CD14-positive monocyte (primary cell): ENCODE results near the gene FBXL13. TPM values are rescaled to one million over a fixed set of nuclear protein-coding genes. Genes with fewer than 3 reads are reported as not detected.
A peak's percentile ranks its signal among the peaks of the same experiment; 100 is the strongest.

Source experiments
- DNase-seq, 3 donors: peaks; one replicate each; pipeline ENCODE4 v3.0.0-alpha.2; 2011 to 2022
- H2AFZ ChIP-seq: 2 replicates; pipeline ENCODE4 v1.6.0; 2012; ENCODE audit warnings: mild to moderate bottlenecking, low read depth, low read length, inconsistent platforms; ENCODE audit not compliant: insufficient read depth, poor library complexity, severe bottlenecking
- H3K27ac ChIP-seq, 2 donors: 1 replicate in 1 of 2; 2 replicates in 1 of 2; pipeline ENCODE4 v1.5.1; 2012 to 2013; ENCODE audit warnings: low read length in 2 of 2, control low read depth in 1 of 2, inconsistent platforms in 1 of 2, low read depth in 1 of 2, mild to moderate bottlenecking in 1 of 2
- H3K27me3 ChIP-seq, 2 donors: one replicate each; pipeline versions ENCODE4 v1.6.0 to v1.6.1; 2011 to 2013; ENCODE audit warnings: low read length in 2 of 2; ENCODE audit not compliant: control insufficient read depth in 2 of 2, insufficient read depth in 2 of 2
- H3K36me3 ChIP-seq, 2 donors: replicated peaks in 1 of 2; 1 replicate in 1 of 2; 2 replicates in 1 of 2; pipeline versions ENCODE4 v1.5.1 to v1.6.1; 2012 to 2013; ENCODE audit warnings: low read length in 2 of 2, control low read depth in 1 of 2, inconsistent platforms in 1 of 2, mild to moderate bottlenecking in 1 of 2; ENCODE audit not compliant: insufficient read depth in 2 of 2, control insufficient read depth in 1 of 2
- H3K4me1 ChIP-seq, 2 donors: 1 replicate in 1 of 2; 2 replicates in 1 of 2; pipeline versions ENCODE4 v1.5.1 to v1.6.1; 2012 to 2013; ENCODE audit warnings: low read length in 2 of 2, control low read depth in 1 of 2, inconsistent platforms in 1 of 2, mild to moderate bottlenecking in 1 of 2, moderate library complexity in 1 of 2; ENCODE audit not compliant: insufficient read depth in 2 of 2, control insufficient read depth in 1 of 2
- H3K4me2 ChIP-seq: replicated peaks from 2 replicates; pipeline ENCODE3; 2012; ENCODE audit warnings: low read length, moderate library complexity, mild to moderate bottlenecking; ENCODE audit not compliant: poor library complexity, severe bottlenecking; ENCODE audit errors: extremely low read depth
- H3K4me3 ChIP-seq, 3 experiments: fragments of 200-600 bp in 1 of 3; sonication (generic) in 1 of 3; replicated peaks in 1 of 3; 1 replicate in 2 of 3; 2 replicates in 1 of 3; pipeline ENCODE4 v1.5.1; 2011 to 2013; ENCODE audit warnings: low read length in 3 of 3, mild to moderate bottlenecking in 3 of 3, control low read depth in 2 of 3, low read depth in 2 of 3, inconsistent platforms in 1 of 3, moderate library complexity in 1 of 3
- H3K79me2 ChIP-seq: 2 replicates; pipeline ENCODE4 v1.6.0; 2012; ENCODE audit warnings: mild to moderate bottlenecking, control low read depth, inconsistent platforms, low read length, moderate library complexity; ENCODE audit not compliant: insufficient read depth
- H3K9ac ChIP-seq: 2 replicates; pipeline ENCODE4 v1.6.0; 2017; ENCODE audit warnings: low read length, mild to moderate bottlenecking; ENCODE audit not compliant: insufficient read depth, poor library complexity, severe bottlenecking
- H3K9me3 ChIP-seq, 2 donors: replicated peaks in 1 of 2; 1 replicate in 1 of 2; 2 replicates in 1 of 2; pipeline versions ENCODE4 v1.5.1 to v1.6.1; 2012 to 2013; ENCODE audit warnings: low read length in 2 of 2, control low read depth in 1 of 2; ENCODE audit not compliant: control insufficient read depth in 1 of 2, insufficient read depth in 1 of 2
- H4K20me1 ChIP-seq: 2 replicates; pipeline ENCODE4 v1.6.0; 2012; ENCODE audit warnings: mild to moderate bottlenecking, low read length, control low read depth, moderate library complexity; ENCODE audit not compliant: insufficient read depth
- H3K27ac Mint-ChIP-seq, 7 donors: one replicate each; pipeline ENCODE4 v1.8.0; 2020; ENCODE audit warnings: mild to moderate bottlenecking in 7 of 7, mixed read lengths in 7 of 7, moderate library complexity in 6 of 7, inconsistent platforms in 2 of 7
- H3K27me3 Mint-ChIP-seq, 3 donors: one replicate each; pipeline ENCODE4 v1.8.0; 2021 to 2022; ENCODE audit warnings: low read depth in 3 of 3, mild to moderate bottlenecking in 3 of 3, mixed read lengths in 3 of 3, moderate library complexity in 3 of 3, inconsistent platforms in 1 of 3
- H3K36me3 Mint-ChIP-seq, 2 donors: one replicate each; pipeline ENCODE4 v1.8.0; 2020; ENCODE audit warnings: mixed read lengths in 2 of 2, inconsistent platforms in 1 of 2, mild to moderate bottlenecking in 1 of 2
- H3K4me1 Mint-ChIP-seq: one replicate; pipeline ENCODE4 v1.8.0; 2020; ENCODE audit warnings: mild to moderate bottlenecking, mixed read lengths
- H3K4me3 Mint-ChIP-seq, 2 donors: one replicate each; pipeline ENCODE4 v1.8.0; 2020; ENCODE audit warnings: mild to moderate bottlenecking in 2 of 2, mixed read lengths in 2 of 2, moderate library complexity in 1 of 2
- H3K9me3 Mint-ChIP-seq, 7 donors: one replicate each; pipeline ENCODE4 v1.8.0; 2020 to 2022; ENCODE audit warnings: mixed read lengths in 7 of 7, mild to moderate bottlenecking in 6 of 7, moderate library complexity in 6 of 7, inconsistent platforms in 2 of 7
- CTCF ChIP-seq: fragments of 200-600 bp; IDR thresholded peaks from one replicate; pipeline ENCODE4 v1.8.0; 2022; ENCODE audit warnings: antibody characterized with exemption, mild to moderate bottlenecking
- WGBS: methylation state at CpG from one replicate; pipeline ENCODE4 v1.1.5; 2013; ENCODE audit warnings: missing lambda C conversion rate; ENCODE audit not compliant: insufficient coverage; 5-methylcytosine and 5-hydroxymethylcytosine counted together
- intact Hi-C, 2 donors: fragments of 100-400 bp; cut with micrococcal nuclease; formaldehyde crosslinking; loops; one replicate each; pipeline versions ENCODE4 v1.15.0 to v1.15.1; 2023
- polyA plus RNA-seq, 3 donors: library from polyadenylated mRNA; depleted of rRNA in 1 of 3; unstranded in 2 of 3; stranded (reverse) in 1 of 3; fragments of 300-500 nt in 2 of 3; fragments of >200 nt in 1 of 3; fragmentation: Illumina TruSeq in 2 of 3; gene quantifications; 1 replicate in 2 of 3; 2 replicates in 1 of 3; pipeline ENCODE4 v1.2.3, GENCODE V29; 2012 to 2021

Gene FBXL13
- polyA plus RNA-seq, 3 donors: 0.05 TPM; not detected in 2

- 0% methylated on average over 1 of the region's 5 CpGs for WGBS
- peak overlapping the region; percentile 72 to 81 for H3K27ac ChIP-seq
- peaks cover 68% of the 10 kb centered on the region for H3K4me1 Mint-ChIP-seq
- H3K9me3 Mint-ChIP-seq: peaks cover 0 to 5% (median 3%) of the 10 kb centered on the region in 7 donors
- H3K36me3 Mint-ChIP-seq: no peaks in the 10 kb centered on the region
- no peaks in the 10 kb centered on the region for H3K9me3 ChIP-seq
- peak overlapping the region; percentile 33 for H3K4me2 ChIP-seq
- no peak overlapping the region for H3K9ac ChIP-seq
- peak overlapping the region; percentile 75 to 96 (median 90) for H3K27ac Mint-ChIP-seq
- peak; percentile 39 to 53 (median 48) for DNase-seq
- H3K4me3 Mint-ChIP-seq: peak overlapping the region; percentile 4 to 11
- no peaks in the 10 kb centered on the region for H3K36me3 ChIP-seq
- H2AFZ ChIP-seq: no peak overlapping the region
- peaks cover 25 to 36% of the 10 kb centered on the region in 2 donors for H3K4me1 ChIP-seq
- intact Hi-C loops: no loop called here
- H3K4me3 ChIP-seq: peak overlapping the region in 1 of 3 experiments; percentile 37
- H3K79me2 ChIP-seq: no peaks in the 10 kb centered on the region
- peaks cover 0 to 2% (median 0%) of the 10 kb centered on the region in 3 donors for H3K27me3 Mint-ChIP-seq
- H3K27me3 ChIP-seq: no peaks in the 10 kb centered on the region
- H4K20me1 ChIP-seq: no peaks in the 10 kb centered on the region
- no peak for TF ChIP-seq CTCF
Measured at GRCh38 chr7:102897856-102898531, 176.6 kb downstream of the FBXL13 start.

GRCh38 chr7:102897211-102897631 is 177.4 kb downstream of the FBXL13 start:
- Histone ChIP-seq H4K20me1 (no peaks in the 10 kb centered on the region), H3K9me3 (no peaks in the 10 kb centered on the region), H2AFZ (no peak overlapping the region), H3K36me3 (no peaks in the 10 kb centered on the region), H3K27me3 (no peaks in the 10 kb centered on the region), H3K4me1 (peaks cover 32 to 44% of the 10 kb centered on the region in 2 donors), H3K9ac (no peak overlapping the region), H3K4me3 (no peak overlapping the region), H3K27ac (no peak overlapping the region), H3K79me2 (no peaks in the 10 kb centered on the region), H3K4me2 (no peak overlapping the region)
- H3K36me3 Mint-ChIP-seq: no peaks in the 10 kb centered on the region
- no CpG with 5 or more reads among the region's 2 CpGs for WGBS
- TF ChIP-seq CTCF: no peak
- intact Hi-C loops: no loop called here
- no peak overlapping the region for H3K27ac Mint-ChIP-seq
- DNase-seq: no peak
- H3K4me3 Mint-ChIP-seq: no peak overlapping the region
- peaks cover 0 to 2% (median 0%) of the 10 kb centered on the region in 7 donors for H3K9me3 Mint-ChIP-seq
- peaks cover 0 to 2% (median 0%) of the 10 kb centered on the region in 3 donors for H3K27me3 Mint-ChIP-seq
- H3K4me1 Mint-ChIP-seq: peaks cover 72% of the 10 kb centered on the region
